ENCODE results near the gene CNOT8.

DNA sequence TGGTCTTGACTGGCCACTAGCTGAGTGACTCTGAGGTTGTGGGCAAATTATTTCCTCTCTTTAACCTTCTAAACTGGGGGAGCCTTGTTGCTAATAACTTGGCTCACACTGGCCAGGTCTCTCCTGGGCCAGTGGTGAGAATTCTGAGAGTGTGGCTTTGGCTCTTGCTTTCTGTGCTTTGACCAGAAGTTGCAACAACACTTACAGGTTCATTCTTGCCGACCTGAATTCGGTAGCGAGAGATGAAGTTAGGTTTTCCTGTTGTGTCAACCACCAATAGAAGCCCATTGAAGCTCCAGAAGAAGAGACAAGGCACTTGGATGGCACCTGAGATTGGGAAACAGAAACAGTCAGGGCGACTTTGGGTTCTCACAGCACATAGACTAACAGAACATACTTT lies 27.8 kb upstream of the CNOT8 start:
- TF ChIP-seq EZH2 (IDR thresholded peaks at IDR 0.05; ENCODE audit: low read depth), result no peak
- TF ChIP-seq CTCF (conservative IDR thresholded peaks at IDR 0.05), result no peak
